Chondrocyte (in vitro differentiated cells): ENCODE data around the gene CD6. TPM values are rescaled to one million over a fixed set of nuclear protein-coding genes. Genes with fewer than 3 reads are reported as not detected.
A peak's percentile ranks its signal among the peaks of the same experiment; 100 is the strongest.

Experiments used
- DNase-seq: peaks from one replicate; pipeline ENCODE4 v3.0.0; 2021; ENCODE audit warnings: mixed read lengths, low spot score
- H3K27ac Mint-ChIP-seq: one replicate; pipeline ENCODE4 v1.8.0; 2021; ENCODE audit warnings: mild to moderate bottlenecking, moderate library complexity, mixed read lengths; ENCODE audit not compliant: unreplicated experiment
- H3K27me3 Mint-ChIP-seq: 2 replicates; pipeline ENCODE4 v1.8.0; 2021; ENCODE audit warnings: low read depth, mixed read lengths
- H3K36me3 Mint-ChIP-seq: 2 replicates; pipeline ENCODE4 v1.8.0; 2021; ENCODE audit warnings: low read depth, mixed read lengths
- H3K4me1 Mint-ChIP-seq: 2 replicates; pipeline ENCODE4 v1.8.0; 2021; ENCODE audit warnings: low read depth, mild to moderate bottlenecking, mixed read lengths
- H3K4me3 Mint-ChIP-seq: one replicate; pipeline ENCODE4 v1.8.0; 2021; ENCODE audit warnings: mild to moderate bottlenecking, moderate library complexity, mixed read lengths; ENCODE audit not compliant: unreplicated experiment
- H3K9me3 Mint-ChIP-seq: 2 replicates; pipeline ENCODE4 v1.8.0; 2021; ENCODE audit warnings: low read depth, mixed read lengths
- total RNA-seq: library from RNA; stranded (reverse); gene quantifications from 3 replicates; pipeline ENCODE4 v1.2.1, GENCODE V29; 2021
- TF ChIP-seq, protein P1 (sequence below): fragments of 200-600 bp; sonication (generic); IDR thresholded peaks from 2 replicates; pipeline ENCODE4 v1.5.0; 2021; ENCODE audit warnings: antibody characterized with exemption, mild to moderate bottlenecking, moderate library complexity

CD6 gene
- total RNA-seq, 1 donor from 2014 or later = not detected

DNA sequence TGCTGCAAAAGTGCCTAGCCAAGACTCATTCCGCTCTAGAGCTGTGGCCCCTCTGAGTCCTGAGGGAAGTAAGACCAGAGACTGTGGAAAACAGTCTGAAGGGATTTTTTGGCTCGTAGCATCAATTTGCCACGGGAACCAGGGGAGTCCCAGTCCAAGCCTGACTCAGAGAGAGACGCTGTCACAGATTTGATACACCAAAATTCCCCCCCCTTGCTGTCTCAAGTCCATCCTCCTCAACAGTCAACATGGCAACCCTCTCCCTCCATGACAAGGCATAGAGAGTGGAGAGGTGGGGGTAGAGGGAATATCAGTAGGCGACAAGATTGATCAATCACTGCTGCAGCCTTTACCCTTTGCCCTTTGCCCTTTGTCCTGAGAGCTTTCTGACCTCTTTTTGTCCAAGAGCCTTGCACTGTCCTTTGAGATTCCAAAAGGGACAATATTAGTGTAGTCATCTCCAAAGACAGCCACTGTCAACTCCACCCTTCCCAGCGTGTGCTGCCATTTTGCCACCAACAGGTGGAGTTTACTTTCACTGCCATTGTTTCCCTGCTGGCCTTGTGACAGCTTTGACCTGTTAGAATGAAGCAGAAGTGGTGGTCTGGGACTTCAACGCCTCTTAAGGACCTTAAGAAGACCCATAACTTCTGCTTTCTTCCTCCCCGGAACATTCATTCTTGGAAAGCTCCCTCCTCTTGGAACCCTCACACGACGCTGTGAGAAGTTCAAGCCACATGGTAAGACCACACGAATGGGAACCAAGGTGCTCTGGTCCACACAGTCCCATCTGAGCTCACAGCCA is 26.8 kb upstream of the CD6 start:
- Mint-ChIP-seq H3K27me3 (peaks cover 6% of the 10 kb centered on the region), H3K27ac (no peak overlapping the region), H3K9me3 (no peaks in the 10 kb centered on the region), H3K36me3 (no peaks in the 10 kb centered on the region), H3K4me1 (peaks cover 3% of the 10 kb centered on the region), H3K4me3 (no peak overlapping the region)
- no peak for DNase-seq
- TF ChIP-seq, protein P1, sequence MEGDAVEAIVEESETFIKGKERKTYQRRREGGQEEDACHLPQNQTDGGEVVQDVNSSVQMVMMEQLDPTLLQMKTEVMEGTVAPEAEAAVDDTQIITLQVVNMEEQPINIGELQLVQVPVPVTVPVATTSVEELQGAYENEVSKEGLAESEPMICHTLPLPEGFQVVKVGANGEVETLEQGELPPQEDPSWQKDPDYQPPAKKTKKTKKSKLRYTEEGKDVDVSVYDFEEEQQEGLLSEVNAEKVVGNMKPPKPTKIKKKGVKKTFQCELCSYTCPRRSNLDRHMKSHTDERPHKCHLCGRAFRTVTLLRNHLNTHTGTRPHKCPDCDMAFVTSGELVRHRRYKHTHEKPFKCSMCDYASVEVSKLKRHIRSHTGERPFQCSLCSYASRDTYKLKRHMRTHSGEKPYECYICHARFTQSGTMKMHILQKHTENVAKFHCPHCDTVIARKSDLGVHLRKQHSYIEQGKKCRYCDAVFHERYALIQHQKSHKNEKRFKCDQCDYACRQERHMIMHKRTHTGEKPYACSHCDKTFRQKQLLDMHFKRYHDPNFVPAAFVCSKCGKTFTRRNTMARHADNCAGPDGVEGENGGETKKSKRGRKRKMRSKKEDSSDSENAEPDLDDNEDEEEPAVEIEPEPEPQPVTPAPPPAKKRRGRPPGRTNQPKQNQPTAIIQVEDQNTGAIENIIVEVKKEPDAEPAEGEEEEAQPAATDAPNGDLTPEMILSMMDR = peak; percentile 54

DNA sequence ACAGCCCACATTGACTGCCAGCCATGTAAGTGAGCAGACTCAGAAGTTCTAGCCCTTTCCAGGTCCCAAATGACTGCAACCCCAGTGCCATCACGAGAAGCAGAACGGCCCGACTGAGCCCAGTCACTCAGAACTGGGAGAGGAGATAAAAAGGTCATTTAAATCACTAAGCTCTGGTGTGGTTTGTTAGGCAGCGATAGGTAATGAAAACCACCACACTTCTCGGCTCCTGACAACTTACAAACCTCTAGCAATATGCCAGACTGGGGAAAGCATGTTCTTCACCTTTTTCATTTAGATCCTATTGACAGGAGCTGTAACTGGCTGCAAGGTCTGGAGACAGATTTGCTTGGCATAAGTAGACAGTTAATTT is 26.2 kb upstream of the CD6 start:
- Mint-ChIP-seq H3K9me3 (no peaks in the 10 kb centered on the region), H3K36me3 (no peaks in the 10 kb centered on the region), H3K27ac (no peak overlapping the region), H3K27me3 (peaks cover 7% of the 10 kb centered on the region), H3K4me3 (no peak overlapping the region), H3K4me1 (peaks cover 3% of the 10 kb centered on the region)
- DNase-seq = no peak
- TF ChIP-seq, protein P1 = no peak

DNA sequence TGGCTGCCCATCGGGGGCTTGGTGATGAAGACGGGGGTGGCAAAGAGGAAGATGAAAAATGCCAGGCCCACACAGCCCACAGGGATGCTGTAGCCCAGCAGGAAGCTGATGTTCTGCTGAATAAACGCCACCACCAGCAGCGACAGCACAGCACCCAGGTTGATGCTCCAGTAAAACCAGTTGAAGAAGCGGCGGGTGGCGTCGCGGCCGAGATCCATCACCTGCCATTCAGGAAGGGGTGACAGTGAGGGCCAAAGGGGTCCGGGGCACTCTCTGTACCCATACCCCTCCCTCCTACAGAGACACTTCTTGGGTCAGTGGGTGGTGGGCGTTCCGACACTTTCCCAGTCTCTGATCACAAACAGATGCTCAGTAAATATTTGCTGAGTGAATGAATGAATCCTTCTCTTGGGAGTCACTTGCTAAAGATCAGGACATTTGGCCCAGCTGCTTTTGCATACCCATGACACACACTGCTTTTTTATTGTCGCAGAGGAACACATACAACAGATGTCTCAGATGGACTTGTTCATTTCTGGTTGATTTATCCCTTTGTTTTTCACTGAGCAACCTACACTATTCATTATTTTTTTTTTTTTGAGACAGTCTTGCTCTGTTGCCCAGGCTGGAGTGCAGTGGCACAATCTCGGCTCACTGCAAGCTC is 24.7 kb upstream of the CD6 start:
- no peak for DNase-seq
- TF ChIP-seq, protein P1 = no peak
- Mint-ChIP-seq H3K27me3 (peaks cover 10% of the 10 kb centered on the region), H3K9me3 (no peaks in the 10 kb centered on the region), H3K36me3 (no peaks in the 10 kb centered on the region), H3K27ac (no peak overlapping the region), H3K4me1 (peaks cover 5% of the 10 kb centered on the region), H3K4me3 (no peak overlapping the region)

DNA sequence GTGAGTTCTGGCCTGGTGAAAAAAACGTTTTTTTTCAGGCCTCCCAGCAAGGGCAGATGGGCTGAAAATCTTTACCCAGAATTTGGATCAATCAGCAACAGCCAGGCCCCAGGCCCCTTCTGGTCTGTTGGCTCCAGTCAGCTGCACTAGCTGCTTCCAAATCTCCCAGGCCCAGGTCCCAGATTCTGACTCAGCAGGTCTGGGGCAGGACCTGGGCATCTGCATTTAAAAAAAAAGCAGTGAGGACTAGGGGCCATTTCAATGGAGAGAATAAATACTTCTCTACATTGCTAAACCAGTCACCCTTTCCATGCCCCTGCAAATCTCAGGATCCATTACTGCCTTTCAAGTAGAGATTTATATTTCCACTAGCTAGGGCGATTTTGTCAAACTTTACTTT is 23.8 kb upstream of the CD6 start:
- no peaks in the 10 kb centered on the region for H3K36me3 Mint-ChIP-seq
- H3K4me3 Mint-ChIP-seq = no peak overlapping the region
- no peak for DNase-seq

DNA sequence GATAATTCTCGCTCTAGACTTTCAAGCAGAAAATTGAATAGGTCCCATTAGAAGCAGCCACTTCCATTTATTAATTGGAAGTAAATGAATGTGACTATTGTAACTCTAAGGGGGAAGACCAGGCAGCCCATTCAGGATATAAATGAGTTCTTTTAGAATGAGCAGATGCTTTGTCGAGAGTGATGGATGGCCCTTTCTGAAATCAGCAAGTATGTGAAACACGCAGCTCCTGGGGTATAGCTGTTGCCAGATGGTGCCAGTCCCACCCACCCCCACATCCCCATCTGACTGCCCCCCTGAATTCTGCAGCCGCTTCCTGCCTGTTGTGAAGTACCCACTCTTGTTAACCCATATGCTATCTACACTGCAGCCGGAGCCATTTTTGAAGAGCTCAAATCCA is 23.2 kb upstream of the CD6 start:
- Mint-ChIP-seq H3K27me3 (peaks cover 13% of the 10 kb centered on the region), H3K36me3 (no peaks in the 10 kb centered on the region), H3K4me3 (no peak overlapping the region), H3K9me3 (no peaks in the 10 kb centered on the region), H3K27ac (no peak overlapping the region), H3K4me1 (peaks cover 10% of the 10 kb centered on the region)
- DNase-seq = no peak
- TF ChIP-seq, protein P1 = no peak

More for the DNA sequence above, 23.8 kb upstream of the CD6 start:
- Mint-ChIP-seq H3K27me3 (peaks cover 13% of the 10 kb centered on the region), H3K27ac (no peak overlapping the region), H3K4me1 (peaks cover 13% of the 10 kb centered on the region), H3K9me3 (no peaks in the 10 kb centered on the region)
- TF ChIP-seq, protein P1 = no peak
